Aortic smooth muscle cell (primary cell): ENCODE measurements around the gene TKTL2. TPM values are rescaled to one million over a fixed set of nuclear protein-coding genes. Genes with fewer than 3 reads are reported as not detected.

Experiments
- total RNA-seq: library from RNA; depleted of rRNA; stranded (reverse); fragments of >200 nt; gene quantifications from 2 replicates; pipeline ENCODE4 v1.2.3, GENCODE V29; 2014

The TKTL2 gene
- total RNA-seq, result not detected in 2 replicates

GRCh38 chr4:163473576-163473975 lies at the start of gene TKTL2:
Gene TKTL2 (minus strand): TSS chr4:163473754. CDS start chr4:163473734, 20 bp downstream.

GRCh38 chr4:163494360-163495241 lies 21.0 kb upstream of the TKTL2 start, which contains the start of gene TMA16:
Gene TMA16 (plus strand): TSS chr4:163494690. CDS start chr4:163494802, 112 bp downstream.

Other genes with a start within 250 kb of the TKTL2 start
- 2.5 and 69.0 TPM in 2 replicates for gene NPY1R, start 141.2 kb downstream of the TKTL2 start, total RNA-seq
- 0.25 and 2.9 TPM in 2 replicates for gene NPY5R, start 129.9 kb downstream of the TKTL2 start, total RNA-seq
- 32.5 and 39.4 TPM in 2 replicates for gene TMA16, start 20.9 kb upstream of the TKTL2 start, total RNA-seq